GM20000 (cell line): ENCODE data around the gene SEPTIN10.
"Not testable (repeated sequence)": the region's sequence is repeated elsewhere in the genome, so short reads cannot be mapped to it uniquely, and the experiment has no call there.

Source experiments
- DNase-seq: peaks from one replicate; pipeline ENCODE4 v3.0.0; 2012; ENCODE audit warnings: low spot score
- TF ChIP-seq, protein P1 (sequence below): IDR thresholded peaks from 2 replicates; pipeline ENCODE4 v1.5.1; 2012; ENCODE audit warnings: mild to moderate bottlenecking, control low read depth; ENCODE audit errors: extremely low read depth, missing control alignments

Gene SEPTIN10

DNA sequence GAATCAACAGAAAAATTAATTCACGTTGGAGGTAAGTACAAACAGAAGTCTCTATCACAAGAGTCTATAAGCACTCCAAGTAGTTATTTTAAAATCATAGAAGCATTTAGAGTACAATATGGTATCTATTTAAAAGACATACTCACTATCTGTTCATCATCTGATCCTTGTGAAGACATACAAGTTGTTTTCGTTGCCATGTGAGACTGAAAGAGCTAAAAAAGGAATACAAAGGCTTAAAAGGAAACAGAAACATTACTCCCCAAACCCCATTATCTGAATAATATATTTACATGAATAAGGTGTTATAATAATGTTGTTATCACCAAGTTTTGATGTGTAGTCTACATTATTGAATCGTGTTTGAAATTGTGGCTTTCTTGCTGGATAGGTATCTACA is 20.9 kb downstream of the SEPTIN10 start:
- no peak for DNase-seq
- TF ChIP-seq, protein P1, sequence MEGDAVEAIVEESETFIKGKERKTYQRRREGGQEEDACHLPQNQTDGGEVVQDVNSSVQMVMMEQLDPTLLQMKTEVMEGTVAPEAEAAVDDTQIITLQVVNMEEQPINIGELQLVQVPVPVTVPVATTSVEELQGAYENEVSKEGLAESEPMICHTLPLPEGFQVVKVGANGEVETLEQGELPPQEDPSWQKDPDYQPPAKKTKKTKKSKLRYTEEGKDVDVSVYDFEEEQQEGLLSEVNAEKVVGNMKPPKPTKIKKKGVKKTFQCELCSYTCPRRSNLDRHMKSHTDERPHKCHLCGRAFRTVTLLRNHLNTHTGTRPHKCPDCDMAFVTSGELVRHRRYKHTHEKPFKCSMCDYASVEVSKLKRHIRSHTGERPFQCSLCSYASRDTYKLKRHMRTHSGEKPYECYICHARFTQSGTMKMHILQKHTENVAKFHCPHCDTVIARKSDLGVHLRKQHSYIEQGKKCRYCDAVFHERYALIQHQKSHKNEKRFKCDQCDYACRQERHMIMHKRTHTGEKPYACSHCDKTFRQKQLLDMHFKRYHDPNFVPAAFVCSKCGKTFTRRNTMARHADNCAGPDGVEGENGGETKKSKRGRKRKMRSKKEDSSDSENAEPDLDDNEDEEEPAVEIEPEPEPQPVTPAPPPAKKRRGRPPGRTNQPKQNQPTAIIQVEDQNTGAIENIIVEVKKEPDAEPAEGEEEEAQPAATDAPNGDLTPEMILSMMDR, result no peak

DNA sequence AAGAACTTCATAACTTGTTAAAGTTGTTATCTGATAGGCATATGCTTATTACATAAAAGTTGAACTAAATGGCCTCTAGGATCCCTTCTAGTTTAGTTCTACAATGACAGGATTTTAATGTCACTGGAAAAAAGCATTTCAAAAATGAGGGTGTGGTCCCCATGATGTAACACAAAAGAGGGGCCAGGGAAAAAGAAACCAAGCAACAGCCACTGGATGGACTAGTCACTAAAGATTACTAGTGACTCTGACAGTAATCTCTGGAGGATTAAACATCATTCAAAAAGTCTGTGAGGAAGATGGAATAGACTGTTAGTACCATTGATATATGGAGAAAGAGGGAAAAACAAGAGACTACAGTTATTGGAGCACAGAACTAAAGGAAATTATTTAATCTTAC is 22.6 kb downstream of the SEPTIN10 start:
- no peak for DNase-seq
- TF ChIP-seq, protein P1, result no peak

DNA sequence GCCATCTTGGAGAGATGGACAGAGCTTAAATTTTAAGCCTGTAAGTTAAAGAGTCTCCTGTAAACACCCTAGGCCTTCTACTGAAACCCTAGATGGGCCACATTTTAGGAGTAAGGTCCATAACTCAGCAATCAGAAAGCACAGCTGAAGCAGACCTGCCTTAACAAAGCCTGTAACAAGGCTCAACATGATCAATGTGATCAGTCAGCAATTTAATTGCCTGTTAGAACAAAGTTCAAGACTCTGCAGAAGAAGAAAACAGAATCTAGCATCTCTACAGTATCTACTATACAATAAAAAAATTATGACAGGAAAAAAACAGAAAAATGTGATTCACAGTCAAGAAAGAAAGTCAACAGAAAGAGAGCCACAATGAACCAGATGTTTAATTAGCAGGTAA is 27.1 kb downstream of the SEPTIN10 start:
- TF ChIP-seq, protein P1, result no peak

DNA sequence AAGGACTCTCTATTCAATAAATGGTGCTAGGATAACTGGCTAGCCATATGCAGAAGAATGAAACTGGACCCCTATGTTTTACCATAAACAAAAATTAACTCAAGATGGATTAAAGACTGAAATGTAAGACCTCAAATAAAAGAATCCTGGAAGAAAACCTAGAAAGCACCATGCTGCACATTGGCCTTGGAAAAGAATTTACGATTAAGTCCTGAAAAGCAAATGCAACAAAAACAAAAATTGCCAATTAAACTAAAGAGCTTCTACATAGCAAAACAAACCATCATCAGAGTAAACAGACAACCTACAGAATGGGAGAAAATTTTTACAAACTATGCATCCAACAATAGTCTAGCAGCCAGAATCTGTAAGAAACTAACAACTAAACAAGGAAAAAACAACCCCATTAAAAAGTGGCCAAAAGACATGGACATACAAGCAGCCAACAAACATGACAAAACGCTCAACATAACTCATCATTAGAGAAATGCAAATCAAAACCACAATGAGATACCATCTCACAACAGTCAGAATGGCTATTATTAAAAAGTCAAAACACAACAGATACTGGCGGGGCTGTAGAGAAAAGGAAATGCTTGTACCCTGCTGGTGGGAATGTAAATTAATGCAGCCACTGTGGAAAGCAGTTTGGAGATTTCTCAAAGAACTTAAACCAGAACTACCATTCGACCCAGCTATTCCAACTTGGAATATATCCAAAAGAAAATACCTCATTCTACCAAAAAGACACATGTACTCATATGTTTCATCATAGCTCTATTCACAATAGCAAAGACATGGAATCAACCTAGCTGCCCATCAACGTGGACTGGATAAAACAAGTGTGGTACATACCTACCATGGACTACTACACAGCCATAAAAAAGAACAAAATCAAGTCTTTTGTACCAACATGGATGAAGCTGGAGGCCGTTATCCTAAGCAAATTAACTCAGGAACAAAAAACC is 30.6 kb downstream of the SEPTIN10 start:
- DNase-seq, result no peak

More for the DNA sequence above, 27.1 kb downstream of the SEPTIN10 start:
- DNase-seq, result no peak

DNA sequence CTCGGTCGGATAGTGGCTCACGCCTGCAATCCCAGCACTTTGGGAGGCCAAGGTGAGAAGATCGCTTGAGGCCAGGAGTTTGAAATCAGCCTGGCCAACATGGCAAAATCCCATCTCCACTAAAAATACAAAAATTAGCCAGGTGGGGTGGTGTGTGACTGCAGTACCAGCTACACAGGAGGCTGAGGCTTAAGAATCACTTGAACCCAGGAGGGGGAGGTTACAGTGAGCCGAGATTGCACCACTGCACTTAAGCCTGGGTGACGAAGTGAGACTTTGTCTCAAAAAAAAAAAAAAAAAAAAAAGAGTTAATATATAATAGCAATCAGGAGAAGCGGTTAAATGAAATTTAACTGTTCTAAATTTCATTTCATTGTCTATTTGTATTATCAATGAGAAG is 36.1 kb downstream of the SEPTIN10 start:
- not testable (repeated sequence) for DNase-seq

More for the DNA sequence above, 30.6 kb downstream of the SEPTIN10 start:
- TF ChIP-seq, protein P1, result no peak

DNA sequence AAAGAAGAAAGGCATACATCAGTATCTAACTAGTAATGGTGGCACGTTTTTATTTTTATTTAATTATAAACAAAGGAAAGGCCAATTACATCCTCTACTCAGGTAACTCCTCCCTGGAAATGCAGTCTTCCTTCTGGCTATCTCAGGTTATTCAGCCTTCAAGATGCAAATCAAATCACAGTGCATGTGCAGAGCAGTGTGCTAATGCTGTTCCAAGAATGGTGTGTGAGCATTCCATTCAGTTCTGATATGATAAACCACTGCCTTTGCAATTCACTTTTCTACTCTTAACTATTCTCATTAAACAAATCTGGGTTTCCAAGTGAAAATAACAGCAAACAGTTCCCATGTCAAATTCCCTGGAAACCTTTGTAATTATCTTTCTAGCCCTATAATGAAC is 38.4 kb downstream of the SEPTIN10 start:
- no peak for DNase-seq
- TF ChIP-seq, protein P1, result no peak

DNA sequence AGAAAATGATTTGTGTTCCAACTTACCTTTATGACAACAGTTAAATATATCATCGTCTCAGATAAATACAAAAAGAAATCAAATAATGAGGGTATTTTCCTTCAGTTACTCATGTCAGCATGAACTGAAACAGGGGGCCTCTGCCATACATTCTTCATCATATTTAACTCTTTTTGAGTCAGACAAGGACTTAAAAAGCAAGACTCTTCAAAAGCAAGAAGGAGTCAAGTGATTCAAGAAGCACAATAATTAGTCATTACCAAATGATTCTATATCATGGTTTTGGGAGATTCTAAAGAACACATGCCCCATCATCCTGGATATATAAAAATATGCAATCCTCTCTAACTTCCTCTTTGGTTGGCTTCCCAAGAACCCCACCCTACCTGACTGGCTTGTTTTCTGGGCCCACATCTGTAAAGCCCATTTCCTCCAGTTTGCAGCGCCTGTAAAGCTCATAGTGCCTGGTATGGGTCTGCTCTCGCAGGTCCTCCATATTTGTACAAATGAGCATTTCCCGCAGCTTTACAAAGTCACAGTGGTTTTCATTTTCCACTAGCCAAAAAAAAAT is 49.7 kb downstream of the SEPTIN10 start:
- TF ChIP-seq, protein P1, result no peak
- DNase-seq, result no peak

DNA sequence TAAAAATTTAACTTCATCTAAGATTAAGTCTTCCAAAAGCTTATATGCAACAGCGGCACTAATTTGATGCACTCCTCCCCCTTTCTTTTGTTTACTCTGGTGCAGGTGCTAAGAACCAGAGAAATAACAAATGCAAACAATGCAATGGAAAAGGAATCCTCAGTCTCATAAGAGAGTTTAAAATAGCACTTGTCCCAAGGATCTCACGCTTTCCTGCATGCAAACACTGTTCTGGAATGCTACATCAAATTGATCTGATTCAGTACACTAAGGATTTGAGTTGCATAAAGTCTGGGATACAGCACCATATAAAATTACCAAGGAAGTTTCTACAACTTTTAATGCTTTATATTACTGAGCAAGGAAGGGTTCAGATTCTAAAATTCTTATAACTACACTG is 50.5 kb downstream of the SEPTIN10 start:
- DNase-seq, result no peak
- TF ChIP-seq, protein P1, result no peak
